Motor neuron (in vitro differentiated cells): ENCODE data around the gene CTSD. TPM values are rescaled to one million over a fixed set of nuclear protein-coding genes. Genes with fewer than 3 reads are reported as not detected.

Experiments used
- ATAC-seq, 8 experiments: fragments of 200-7000 bp; cut with Tn5 transposase; replicated peaks in 6 of 8; 2 replicates each; pipeline ENCODE4 v1.8.0; 2021; ENCODE audit warnings: mild to moderate bottlenecking in 8 of 8, moderate library complexity in 8 of 8
- H3K27ac ChIP-seq, 2 donors: fragments of 250-450 bp; sonication (Bioruptor Pico); 2 replicates each; pipeline ENCODE4 v1.9.0; 2021; ENCODE audit warnings: antibody characterized with exemption in 2 of 2, mild to moderate bottlenecking in 2 of 2, moderate library complexity in 1 of 2
- H3K4me1 ChIP-seq, 2 donors: fragments of 250-450 bp; sonication (Bioruptor Pico); replicated peaks in 1 of 2; 2 replicates each; pipeline ENCODE4 v1.6.1; 2021; ENCODE audit warnings: antibody characterized with exemption in 2 of 2, mild to moderate bottlenecking in 2 of 2, moderate library complexity in 1 of 2
- H3K4me3 ChIP-seq, 5 donors: fragments of 250-450 bp; sonication (Bioruptor Pico); 2 replicates each; pipeline ENCODE4 v1.9.0; 2021; ENCODE audit warnings: antibody characterized with exemption in 5 of 5, mild to moderate bottlenecking in 5 of 5, moderate library complexity in 4 of 5
- WGBS, 10 experiments: fragments of 450-650 bp; shearing (Covaris generic); methylation state at CpG; one replicate each; pipeline ENCODE4 v1.0.0; 2022; 5-methylcytosine and 5-hydroxymethylcytosine counted together
- in situ Hi-C, 9 experiments: fragments of 400-800 bp; cut with MboI; loops; one replicate each; pipeline ENCODE4 v1.15.0; 2021; ENCODE audit warnings: low sequenced_read_pairs in 9 of 9, low pct_unique_long_range_greater_than_20kb in 2 of 9; ENCODE audit not compliant: unreplicated experiment in 9 of 9
- total RNA-seq, 8 experiments: library from RNA; unstranded; fragments of 300-600 nt; gene quantifications; 2 replicates each; pipeline versions ENCODE4 v1.2.3 to v1.2.4, GENCODE V29; 2022

Gene CTSD
- total RNA-seq, 8 experiments from 2014 or later, result 59.3 to 718 (median 107) TPM

DNA sequence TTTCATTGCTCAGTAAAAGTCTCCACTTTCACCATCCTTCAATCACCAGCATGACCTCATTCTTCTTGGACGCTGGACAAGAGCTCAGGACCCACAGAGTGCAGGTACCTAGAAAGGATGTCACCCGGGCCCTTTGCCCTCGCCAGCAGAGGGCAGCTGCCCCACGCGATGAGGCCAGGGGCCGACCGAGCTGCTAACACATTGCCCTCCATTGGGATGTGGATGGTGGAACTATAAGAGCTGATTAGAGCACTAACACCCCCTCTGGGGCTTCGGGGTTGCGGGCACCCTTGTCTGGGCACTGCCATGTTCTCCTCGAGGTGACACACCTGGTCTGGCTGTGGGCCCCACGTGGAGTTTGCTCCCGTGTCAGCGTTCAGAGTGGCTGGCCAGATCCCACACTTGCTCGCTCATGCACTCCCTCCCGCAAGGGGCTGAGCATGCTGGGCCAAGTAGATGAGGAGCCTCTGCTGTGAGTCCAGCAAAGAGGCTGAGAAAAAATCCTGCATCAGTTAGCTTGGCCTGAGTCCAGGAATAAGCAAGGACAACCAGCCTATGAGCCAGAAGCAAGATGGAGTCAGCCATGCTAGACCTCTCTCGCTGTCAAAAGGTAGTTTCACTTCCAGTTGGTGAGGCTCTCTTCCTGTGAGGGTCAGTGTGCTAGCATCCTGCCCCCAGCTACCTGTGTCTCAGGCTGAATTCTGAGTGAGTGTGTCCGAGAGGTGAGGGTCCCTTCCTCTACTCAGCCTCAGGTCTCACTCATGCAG, 56.9 kb downstream of the CTSD start:
- Histone ChIP-seq H3K4me1 (no peaks in the 10 kb centered on the region), H3K27ac (no peak overlapping the region), H3K4me3 (no peak overlapping the region)
- in situ Hi-C loops, result loop anchor here in 4 of 9 experiments (10.0 to 25.0 kb wide), 2 partner anchors 105 to 108 kb away; no protein-coding TSS in a partner anchor
- 62 to 100% (median 71%) methylated on average over 1 to 11 of the region's 17 CpGs; no CpG with 5 or more reads in 5 of the 10 experiments for WGBS, 10 experiments
- ATAC-seq, result no peak

DNA sequence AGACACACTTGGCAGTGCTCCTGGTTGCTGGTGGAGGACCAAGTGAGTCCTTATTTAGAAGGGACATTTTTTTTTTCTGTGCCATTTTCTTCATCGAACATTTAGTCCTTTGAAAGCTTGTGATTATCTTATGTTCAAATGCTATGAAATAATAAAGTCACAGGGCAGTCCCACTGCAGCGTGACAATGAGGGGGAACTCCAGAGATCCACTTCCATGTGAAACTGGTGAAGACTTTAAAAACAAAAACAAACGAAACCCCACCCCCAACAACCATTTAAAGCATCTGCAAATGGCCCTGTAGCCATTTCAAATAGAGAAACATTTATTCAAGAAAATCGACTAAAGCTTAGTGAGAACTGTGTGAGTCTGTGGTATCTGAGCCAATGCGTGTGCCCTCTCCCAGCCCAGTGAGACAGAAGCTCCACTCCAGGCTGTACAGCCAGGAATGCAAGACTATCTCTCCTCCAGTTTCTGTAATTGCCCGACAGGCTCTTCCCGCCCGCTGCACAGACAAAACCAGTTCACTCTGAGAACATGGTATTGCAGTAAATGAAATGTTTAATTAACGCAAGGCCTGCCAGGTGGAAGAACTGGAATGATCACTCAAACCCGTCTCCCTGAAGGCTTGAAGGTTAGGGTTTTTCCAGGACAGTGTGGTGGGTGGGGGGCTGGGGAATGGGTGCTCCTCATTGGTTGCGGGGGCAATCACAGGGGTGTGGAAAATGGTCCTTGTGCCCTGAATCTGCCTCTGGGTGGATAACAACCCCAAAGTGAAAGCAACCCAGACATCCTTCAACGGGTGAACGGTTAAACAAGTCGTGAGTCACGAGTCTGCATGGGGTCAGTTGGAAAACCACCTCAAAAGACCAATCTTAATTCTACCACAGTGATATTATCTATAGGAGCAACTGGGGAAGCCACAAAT, 58.3 kb downstream of the CTSD start:
- H3K4me3 ChIP-seq, result no peak overlapping the region
- no peak for ATAC-seq
- no peak overlapping the region for H3K27ac ChIP-seq
- in situ Hi-C loops, result loop anchor here in 4 of 9 experiments (10.0 to 25.0 kb wide), 2 partner anchors 107 to 109 kb away; no protein-coding TSS in a partner anchor
- WGBS, 10 experiments, result 19 to 100% (median 61%) methylated on average over 1 to 9 of the region's 15 CpGs; no CpG with 5 or more reads in 1 of the 10 experiments
- H3K4me1 ChIP-seq, result no peaks in the 10 kb centered on the region

DNA sequence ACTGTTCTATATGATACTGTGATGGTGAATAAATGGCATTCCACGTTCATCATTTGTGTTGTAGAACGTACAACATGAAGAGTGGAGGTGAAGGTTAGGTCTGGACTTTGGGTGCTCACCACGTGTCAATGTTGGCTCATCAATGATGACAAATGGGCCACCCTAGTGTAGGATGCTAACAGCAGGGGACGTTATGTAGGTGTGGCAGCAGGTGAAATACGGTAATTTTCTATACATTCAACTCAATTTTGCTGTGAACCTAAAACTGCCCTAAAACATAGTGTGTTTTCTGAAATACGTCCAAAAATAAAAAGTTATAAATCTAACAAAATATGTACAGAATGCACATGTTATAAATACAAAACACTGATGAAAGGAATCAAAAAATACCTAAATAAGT, 60.6 kb downstream of the CTSD start:
- in situ Hi-C loops, result loop anchor here in 4 of 9 experiments (10.0 to 25.0 kb wide), 2 partner anchors 109 to 112 kb away; no protein-coding TSS in a partner anchor
- ATAC-seq, result no peak
- 20 to 93% (median 69%) methylated on average over 1 to 6 of the region's 6 CpGs for WGBS, 10 experiments

More for the DNA sequence above, 60.6 kb downstream of the CTSD start:
- Histone ChIP-seq H3K4me1 (no peaks in the 10 kb centered on the region), H3K27ac (no peak overlapping the region), H3K4me3 (no peak overlapping the region)

Other genes with a start within 250 kb of the CTSD start
- 10 to 100 TPM in 3 of 8 experiments, 1 to 10 TPM in 4, under 1 TPM in 1; 0.87 to 17.2 (median 7.9) TPM for gene DUSP8, start 191.7 kb downstream of the CTSD start, total RNA-seq
- 1 to 10 TPM in 5 of 8 experiments, under 1 TPM in 2, not detected in 1; 0.49 to 3.9 (median 2.6) TPM for gene KRTAP5-1, start 178.6 kb downstream of the CTSD start, total RNA-seq
- 1 to 10 TPM in 4 of 8 experiments, under 1 TPM in 3, not detected in 1; 0.54 to 5.2 (median 2.5) TPM for gene KRTAP5-2, start 165.6 kb downstream of the CTSD start, total RNA-seq
- under 1 TPM in 1 of 8 experiments, not detected in 7; 0.29 TPM for gene KRTAP5-3, start 155.5 kb downstream of the CTSD start, total RNA-seq
- gene KRTAP5-4, start 141.8 kb downstream of the CTSD start, total RNA-seq, result under 1 TPM in 3 of 8 experiments, not detected in 5; 0.25 to 0.41 (median 0.33) TPM
- not detected for gene KRTAP5-5, start 134.2 kb downstream of the CTSD start, total RNA-seq
- not detected for gene KRTAP5-6, start 66.7 kb downstream of the CTSD start, total RNA-seq
- gene IFITM10, start 13.3 kb downstream of the CTSD start, total RNA-seq, result 1 to 10 TPM in 3 of 8 experiments, under 1 TPM in 5; 0.31 to 3.1 (median 0.73) TPM
- gene SYT8, start 71.1 kb upstream of the CTSD start, total RNA-seq, result 1 to 10 TPM in 1 of 8 experiments, under 1 TPM in 4, not detected in 3; 0.27 to 2.0 (median 0.66) TPM
- under 1 TPM in 1 of 8 experiments, not detected in 7; 0.43 TPM for gene TNNI2, start 75.1 kb upstream of the CTSD start, total RNA-seq
- gene LSP1, start 89.2 kb upstream of the CTSD start, total RNA-seq, result 10 to 100 TPM in 1 of 8 experiments, 1 to 10 TPM in 3, under 1 TPM in 4; 0.05 to 12.9 (median 0.88) TPM
- gene PRR33, start 128.0 kb upstream of the CTSD start, total RNA-seq, result 1 to 10 TPM in 1 of 8 experiments, under 1 TPM in 5, not detected in 2; 0.13 to 1.1 (median 0.25) TPM
- 10 to 100 TPM in 2 of 8 experiments, 1 to 10 TPM in 1, under 1 TPM in 2, not detected in 3; 0.11 to 25.9 (median 3.6) TPM for gene TNNT3, start 155.8 kb upstream of the CTSD start, total RNA-seq
- gene MRPL23, start 183.4 kb upstream of the CTSD start, total RNA-seq, result 10 to 100 TPM in 6 of 8 experiments, 1 to 10 TPM in 2; 7.1 to 91.9 (median 23.2) TPM
- gene H19, start 233.9 kb upstream of the CTSD start, total RNA-seq, result 100 to 1,000 TPM in 2 of 8 experiments, 10 to 100 TPM in 4, 1 to 10 TPM in 2; 4.3 to 583 (median 16.5) TPM